Measurements from ENCODE around the gene TENM4. TPM values are rescaled to one million over a fixed set of nuclear protein-coding genes. Genes with fewer than 3 reads are reported as not detected.

Gene TENM4
- total RNA-seq, 4 donors from 2014 or later: 4.0 to 14.6 (median 4.5) TPM

DNA sequence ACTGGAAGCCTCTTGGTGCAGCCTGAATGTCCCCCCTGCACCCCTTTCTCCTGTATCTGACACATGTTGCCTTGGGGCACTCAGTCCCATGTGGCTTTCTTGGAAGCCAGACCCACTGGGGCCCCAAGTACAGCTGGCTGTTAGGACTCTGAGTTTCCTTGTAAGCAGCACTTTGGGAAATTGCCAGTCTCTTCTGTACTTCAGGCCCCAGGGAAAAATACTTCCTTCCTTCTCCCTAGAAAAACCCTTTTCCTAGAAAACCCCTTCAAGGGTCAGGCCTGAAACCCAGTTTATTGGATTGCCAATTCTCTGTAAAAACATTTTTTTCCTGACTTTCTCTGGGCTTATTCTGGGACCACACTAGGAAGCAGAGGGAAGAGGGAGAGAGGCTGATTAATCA is 360.3 kb downstream of the TENM4 start:
- TF ChIP-seq, protein P1, sequence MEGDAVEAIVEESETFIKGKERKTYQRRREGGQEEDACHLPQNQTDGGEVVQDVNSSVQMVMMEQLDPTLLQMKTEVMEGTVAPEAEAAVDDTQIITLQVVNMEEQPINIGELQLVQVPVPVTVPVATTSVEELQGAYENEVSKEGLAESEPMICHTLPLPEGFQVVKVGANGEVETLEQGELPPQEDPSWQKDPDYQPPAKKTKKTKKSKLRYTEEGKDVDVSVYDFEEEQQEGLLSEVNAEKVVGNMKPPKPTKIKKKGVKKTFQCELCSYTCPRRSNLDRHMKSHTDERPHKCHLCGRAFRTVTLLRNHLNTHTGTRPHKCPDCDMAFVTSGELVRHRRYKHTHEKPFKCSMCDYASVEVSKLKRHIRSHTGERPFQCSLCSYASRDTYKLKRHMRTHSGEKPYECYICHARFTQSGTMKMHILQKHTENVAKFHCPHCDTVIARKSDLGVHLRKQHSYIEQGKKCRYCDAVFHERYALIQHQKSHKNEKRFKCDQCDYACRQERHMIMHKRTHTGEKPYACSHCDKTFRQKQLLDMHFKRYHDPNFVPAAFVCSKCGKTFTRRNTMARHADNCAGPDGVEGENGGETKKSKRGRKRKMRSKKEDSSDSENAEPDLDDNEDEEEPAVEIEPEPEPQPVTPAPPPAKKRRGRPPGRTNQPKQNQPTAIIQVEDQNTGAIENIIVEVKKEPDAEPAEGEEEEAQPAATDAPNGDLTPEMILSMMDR (IDR thresholded peaks at IDR 0.05; ENCODE audit: low read depth): no peak

DNA sequence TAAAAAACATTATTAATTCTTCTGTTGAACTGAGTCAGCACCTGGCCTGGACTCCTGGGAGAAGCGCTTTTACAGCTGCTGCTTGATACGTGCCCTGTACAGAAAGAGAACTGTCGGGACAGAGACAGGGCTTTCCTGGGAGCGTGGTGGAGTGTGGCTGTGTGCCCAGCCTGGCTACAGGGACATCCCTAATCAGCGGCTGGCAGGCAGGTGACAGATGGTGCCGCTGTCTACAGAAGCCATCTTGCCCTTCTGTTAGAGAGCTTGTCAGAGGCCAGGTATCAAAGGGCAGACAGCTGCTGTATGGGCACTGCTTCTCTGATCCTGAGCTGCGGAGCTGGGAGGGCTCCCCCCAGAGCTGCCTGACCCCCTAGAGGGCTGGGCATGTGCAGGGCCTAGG is 361.8 kb downstream of the TENM4 start:
- TF ChIP-seq, protein P1 (IDR thresholded peaks at IDR 0.05; ENCODE audit: low read depth): no peak

DNA sequence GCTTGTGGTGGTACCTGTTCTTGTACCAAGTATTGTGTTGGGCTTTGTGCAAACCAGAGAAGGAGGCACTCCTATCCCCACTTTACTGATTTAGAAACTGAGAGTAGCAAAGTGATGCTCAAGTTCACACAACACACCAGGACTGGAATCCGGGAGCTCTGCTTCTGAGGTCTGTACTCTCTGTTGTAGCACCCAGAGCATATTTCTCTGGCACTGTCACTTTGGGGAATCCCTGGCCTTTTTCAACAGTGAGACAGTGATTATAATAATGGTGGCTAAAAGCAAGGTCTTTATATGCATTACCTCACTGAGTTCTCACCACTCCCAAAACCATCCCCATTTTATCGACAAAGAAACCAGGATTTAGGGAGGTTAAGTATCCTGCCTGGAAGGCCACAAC is 362.4 kb downstream of the TENM4 start:
- TF ChIP-seq, protein P1 (IDR thresholded peaks at IDR 0.05; ENCODE audit: low read depth): no peak

DNA sequence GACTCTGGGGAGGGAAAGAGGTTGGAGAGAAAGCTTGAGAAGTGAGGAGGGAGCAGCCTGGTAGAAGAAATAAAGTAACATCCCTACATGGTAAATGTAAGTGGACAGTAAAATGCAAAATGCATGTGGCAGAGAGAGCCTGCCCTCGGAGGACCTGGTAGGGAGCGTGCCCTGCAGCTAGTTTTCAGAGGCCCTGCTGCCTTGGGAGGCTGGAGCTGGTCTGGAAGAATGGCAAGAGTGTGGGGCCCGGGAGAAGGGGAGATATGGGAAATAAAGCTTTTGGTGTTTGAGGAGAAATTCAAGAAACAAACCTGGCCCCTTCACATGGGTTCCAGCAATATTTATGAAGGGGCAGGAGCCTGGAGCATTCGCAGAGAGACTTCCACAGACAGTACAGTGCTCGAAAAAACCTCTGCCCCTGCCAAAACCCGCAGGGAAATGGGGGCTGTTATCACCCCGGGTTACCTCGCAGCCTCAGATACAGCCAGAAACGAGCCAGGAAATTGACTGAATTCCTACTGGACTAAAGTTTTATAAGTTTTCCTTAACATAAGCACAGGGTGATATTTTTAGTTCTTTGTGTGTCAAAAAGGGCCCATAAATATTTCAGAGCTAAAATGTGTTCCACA is 363.0 kb downstream of the TENM4 start:
- TF ChIP-seq, protein P1 (IDR thresholded peaks at IDR 0.05; ENCODE audit: low read depth): no peak

DNA sequence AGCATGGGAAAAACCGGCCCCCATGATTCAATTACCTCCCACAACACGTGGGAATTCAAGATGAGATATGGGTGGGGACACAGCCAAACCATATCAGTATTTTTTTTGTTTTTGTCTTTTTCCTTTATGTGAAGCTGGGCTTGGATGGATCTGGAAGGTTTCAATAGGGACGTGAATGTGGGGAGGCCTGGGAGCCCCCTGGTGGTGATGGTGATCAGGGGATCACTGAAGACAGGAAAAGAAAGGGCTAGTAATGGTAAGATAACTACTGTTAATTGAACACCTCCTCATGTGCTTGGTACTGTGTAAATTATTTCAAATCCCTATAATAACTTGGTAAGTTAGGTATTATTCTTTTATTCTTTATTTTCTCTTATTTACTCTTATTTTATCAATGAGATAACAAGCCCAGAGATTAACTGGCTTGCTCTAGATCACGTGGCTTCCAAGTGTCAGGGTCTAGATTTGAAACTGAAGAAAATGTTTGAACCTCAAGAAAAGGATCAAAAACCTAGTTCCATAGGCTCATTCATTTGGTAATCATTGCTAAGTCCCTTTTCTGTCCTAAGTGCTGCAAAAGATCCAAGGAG is 364.2 kb downstream of the TENM4 start:
- TF ChIP-seq, protein P1 (IDR thresholded peaks at IDR 0.05; ENCODE audit: low read depth): no peak

DNA sequence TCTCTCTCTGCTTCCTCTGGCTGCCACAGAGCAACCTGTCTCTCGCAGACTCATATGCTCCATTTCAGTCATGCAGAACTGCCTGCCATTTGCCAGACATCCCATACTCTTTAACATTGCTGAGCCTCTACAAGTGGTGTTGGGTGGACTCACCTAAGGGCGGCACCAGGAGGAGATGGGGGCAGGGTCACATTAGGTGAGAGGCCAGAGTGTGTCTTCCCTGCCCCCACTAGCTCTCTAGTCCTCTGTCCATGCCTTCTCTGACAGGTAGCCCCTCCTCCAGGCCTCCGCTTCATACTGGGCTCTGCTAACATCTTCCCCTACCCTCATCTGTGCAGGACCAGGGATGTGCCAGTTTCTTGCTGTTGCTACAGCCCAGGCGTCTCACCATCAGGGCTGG is 366.3 kb downstream of the TENM4 start:
- TF ChIP-seq, protein P1 (IDR thresholded peaks at IDR 0.05; ENCODE audit: low read depth): no peak

DNA sequence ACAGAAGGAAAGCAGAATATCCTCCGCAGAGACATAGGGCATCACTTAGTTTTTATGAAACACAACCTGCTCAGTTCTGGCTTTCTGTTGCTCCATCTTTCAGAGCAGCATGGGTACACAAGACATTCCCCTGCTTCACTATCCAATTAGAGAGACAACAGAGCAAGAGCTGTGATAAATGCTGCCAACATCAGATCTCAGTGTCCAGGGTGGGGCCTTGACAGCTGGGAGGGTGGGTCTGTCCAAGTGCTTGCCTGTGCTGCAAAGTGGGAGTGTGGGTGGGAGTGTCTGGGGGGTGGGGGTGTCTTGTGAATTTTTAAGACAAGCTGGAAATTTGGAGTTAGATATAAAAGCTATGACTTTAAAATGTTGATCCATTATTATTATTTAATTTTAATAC is 369.6 kb downstream of the TENM4 start:
- TF ChIP-seq, protein P1 (IDR thresholded peaks at IDR 0.05; ENCODE audit: low read depth): no peak

All from subcutaneous adipose tissue (tissue), 4 donors.